Measurements from ENCODE around the gene ARHGAP18. TPM values are rescaled to one million over a fixed set of nuclear protein-coding genes. Genes with fewer than 3 reads are reported as not detected.

Gene ARHGAP18
- total and polyA plus RNA-seq, 2 of the 13 experiments (the other 11 are each of a cell fraction or from before 2014, with no cell fraction given), result 58.2 to 115 TPM

DNA sequence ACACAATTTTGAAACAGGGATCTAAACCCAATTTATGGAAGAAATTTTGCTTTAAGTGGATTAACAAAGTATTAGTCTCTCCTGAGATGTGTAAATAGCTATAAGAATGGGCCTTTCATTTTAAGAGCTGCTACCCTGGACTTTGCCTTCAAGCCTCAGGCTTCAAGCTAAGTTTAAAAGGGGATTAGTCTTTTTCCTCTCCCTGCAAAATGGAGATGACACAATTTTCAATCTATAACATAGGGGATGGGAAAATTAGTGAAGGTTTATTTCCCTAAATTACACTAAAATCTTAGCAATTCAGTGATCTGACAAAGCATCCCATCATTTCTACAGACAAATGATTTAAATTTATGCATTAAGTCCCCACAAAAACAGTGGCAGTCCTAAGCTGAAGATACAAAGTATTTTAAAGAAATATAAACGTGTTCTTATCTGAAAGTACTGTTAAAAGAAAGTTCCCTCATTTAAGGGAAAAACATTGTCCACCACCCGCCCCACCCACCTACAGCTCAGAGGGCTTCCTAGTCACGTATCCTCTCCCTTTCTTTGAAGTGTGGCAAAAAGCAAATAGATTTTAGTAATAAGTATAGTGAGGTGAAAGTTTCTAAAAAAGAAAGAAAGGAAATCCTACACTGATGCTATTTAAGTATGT, 14.5 kb downstream of the ARHGAP18 start (continued):
- TF ChIP-seq, protein P1, sequence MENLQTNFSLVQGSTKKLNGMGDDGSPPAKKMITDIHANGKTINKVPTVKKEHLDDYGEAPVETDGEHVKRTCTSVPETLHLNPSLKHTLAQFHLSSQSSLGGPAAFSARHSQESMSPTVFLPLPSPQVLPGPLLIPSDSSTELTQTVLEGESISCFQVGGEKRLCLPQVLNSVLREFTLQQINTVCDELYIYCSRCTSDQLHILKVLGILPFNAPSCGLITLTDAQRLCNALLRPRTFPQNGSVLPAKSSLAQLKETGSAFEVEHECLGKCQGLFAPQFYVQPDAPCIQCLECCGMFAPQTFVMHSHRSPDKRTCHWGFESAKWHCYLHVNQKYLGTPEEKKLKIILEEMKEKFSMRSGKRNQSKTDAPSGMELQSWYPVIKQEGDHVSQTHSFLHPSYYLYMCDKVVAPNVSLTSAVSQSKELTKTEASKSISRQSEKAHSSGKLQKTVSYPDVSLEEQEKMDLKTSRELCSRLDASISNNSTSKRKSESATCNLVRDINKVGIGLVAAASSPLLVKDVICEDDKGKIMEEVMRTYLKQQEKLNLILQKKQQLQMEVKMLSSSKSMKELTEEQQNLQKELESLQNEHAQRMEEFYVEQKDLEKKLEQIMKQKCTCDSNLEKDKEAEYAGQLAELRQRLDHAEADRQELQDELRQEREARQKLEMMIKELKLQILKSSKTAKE (CRISPR knock-in tag; IDR thresholded peaks at IDR 0.05; ENCODE audit: borderline replicate concordance), result no peak
- TF ChIP-seq DZIP1 (CRISPR knock-in tag; IDR thresholded peaks at IDR 0.05) (no peak), ZNF383 (CRISPR knock-in tag; IDR thresholded peaks at IDR 0.05; ENCODE audit: borderline replicate concordance) (no peak), SIN3A (IDR thresholded peaks at IDR 0.05; ENCODE audit: borderline replicate concordance, low read depth, low read length) (no peak), ZNF619 (CRISPR knock-in tag; IDR thresholded peaks at IDR 0.05) (no peak), HNF4A (CRISPR knock-in tag; IDR thresholded peaks at IDR 0.05) (peak; percentile 88), ZNF614 (CRISPR knock-in tag; IDR thresholded peaks at IDR 0.05; ENCODE audit: borderline replicate concordance) (peak; percentile 64), U2AF1 (optimal IDR thresholded peaks at IDR 0.05; ENCODE audit: low read depth, low read length) (no peak), ZNF615 (CRISPR knock-in tag; IDR thresholded peaks at IDR 0.05; ENCODE audit: borderline replicate concordance) (no peak), ZSCAN20 (CRISPR knock-in tag; IDR thresholded peaks at IDR 0.05; ENCODE audit: borderline replicate concordance) (no peak), MBNL3 (CRISPR knock-in tag; conservative IDR thresholded peaks at IDR 0.05) (no peak), ZSCAN30 (CRISPR knock-in tag; IDR thresholded peaks at IDR 0.05) (no peak), ZNF326 (CRISPR knock-in tag; IDR thresholded peaks at IDR 0.05; ENCODE audit: borderline replicate concordance) (no peak), ZNF547 (CRISPR knock-in tag; IDR thresholded peaks at IDR 0.05) (no peak), SOX5 (CRISPR knock-in tag; IDR thresholded peaks at IDR 0.05; ENCODE audit: borderline replicate concordance) (peak; percentile 85), ZNF841 (CRISPR knock-in tag; IDR thresholded peaks at IDR 0.05; ENCODE audit: borderline replicate concordance) (no peak), SPEN (CRISPR knock-in tag; IDR thresholded peaks at IDR 0.05; ENCODE audit: low read depth) (no peak), ZNF275 (CRISPR knock-in tag; IDR thresholded peaks at IDR 0.05; ENCODE audit: borderline replicate concordance) (no peak), KDM5B (CRISPR knock-in tag; IDR thresholded peaks at IDR 0.05; ENCODE audit: borderline replicate concordance) (no peak), ZNF235 (CRISPR knock-in tag; IDR thresholded peaks at IDR 0.05; ENCODE audit: borderline replicate concordance) (no peak), ZNF713 (CRISPR knock-in tag; IDR thresholded peaks at IDR 0.05) (no peak), ZNF367 (CRISPR knock-in tag; IDR thresholded peaks at IDR 0.05; ENCODE audit: borderline replicate concordance) (no peak), ZNF260 (CRISPR knock-in tag; IDR thresholded peaks at IDR 0.05; ENCODE audit: borderline replicate concordance, low read depth) (no peak)
- TF ChIP-seq, protein P2, sequence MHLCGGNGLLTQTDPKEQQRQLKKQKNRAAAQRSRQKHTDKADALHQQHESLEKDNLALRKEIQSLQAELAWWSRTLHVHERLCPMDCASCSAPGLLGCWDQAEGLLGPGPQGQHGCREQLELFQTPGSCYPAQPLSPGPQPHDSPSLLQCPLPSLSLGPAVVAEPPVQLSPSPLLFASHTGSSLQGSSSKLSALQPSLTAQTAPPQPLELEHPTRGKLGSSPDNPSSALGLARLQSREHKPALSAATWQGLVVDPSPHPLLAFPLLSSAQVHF (CRISPR knock-in tag; IDR thresholded peaks at IDR 0.05), result no peak
